AG04450 (cell line): ENCODE data around the gene FRMPD1. TPM values are rescaled to one million over a fixed set of nuclear protein-coding genes. Genes with fewer than 3 reads are reported as not detected.

ENCODE experiments used
- CTCF ChIA-PET: fragments of 300-600, 350-600 bp; formaldehyde crosslinking; extraction: SDS; loops from one replicate; lab custom pipeline; 2022; ENCODE audit warnings: antibody characterized with exemption, inconsistent platforms; lab: Charles Lee
- POLR2A ChIA-PET: fragments of 350-600 bp; formaldehyde crosslinking; extraction: SDS; loops from one replicate; lab custom pipeline; 2021; ENCODE audit warnings: antibody characterized with exemption, inconsistent platforms; lab: Yijun Ruan, JAX
- DNase-seq: peaks from one replicate; pipeline ENCODE4 v3.0.0-alpha.2; 2011; ENCODE audit warnings: low read depth, low spot score
- H3K27ac ChIP-seq: one replicate; pipeline ENCODE4 v1.5.1; 2012; ENCODE audit warnings: low read depth, low read length, control low read depth
- H3K27me3 ChIP-seq: one replicate; pipeline ENCODE4 v1.6.0; 2012; ENCODE audit warnings: low read length; ENCODE audit not compliant: control insufficient read depth, insufficient read depth
- H3K4me3 ChIP-seq: 2 replicates; pipeline ENCODE4 v1.5.1; 2011; ENCODE audit warnings: mild to moderate bottlenecking, low read depth, low read length, control low read depth
- H3K9me3 ChIP-seq: 2 replicates; pipeline ENCODE4 v1.5.1; 2012; ENCODE audit warnings: low read length; ENCODE audit not compliant: control insufficient read depth, insufficient read depth
- CTCF ChIP-seq: IDR thresholded peaks from 2 replicates; pipeline ENCODE4 v1.5.1; 2011; ENCODE audit warnings: low read depth, low read length, control low read depth, inconsistent platforms
- polyA plus RNA-seq: library from polyadenylated mRNA; depleted of rRNA; stranded (reverse); fragments of >200 nt; gene quantifications from 2 replicates; pipeline ENCODE4 v1.2.3, GENCODE V29; 2011

FRMPD1 gene
- polyA plus RNA-seq, 1 experiment = not detected

GRCh38 chr9:37652261-37652660 lies 1.5 kb downstream of the FRMPD1 start:
- peaks cover 3% of the 10 kb centered on the region; the same call in 1 of the 2 replicates for H3K9me3 ChIP-seq
- TF ChIP-seq CTCF = no peak
- peaks cover 73% of the 10 kb centered on the region for H3K27me3 ChIP-seq
- POLR2A ChIA-PET = no interaction called here
- no peak overlapping the region for H3K4me3 ChIP-seq
- CTCF ChIA-PET = no interaction called here
- H3K27ac ChIP-seq = no peak overlapping the region
- no peak for DNase-seq

GRCh38 chr9:37653385-37653784 lies 2.6 kb downstream of the FRMPD1 start:
- peaks cover 76% of the 10 kb centered on the region for H3K27me3 ChIP-seq
- TF ChIP-seq CTCF = no peak
- no peak overlapping the region for H3K27ac ChIP-seq
- no peak for DNase-seq
- no peak overlapping the region for H3K4me3 ChIP-seq
- ChIA-PET CTCF (no interaction called here), POLR2A (no interaction called here)
- H3K9me3 ChIP-seq = peaks cover 3% of the 10 kb centered on the region; the same call in 1 of the 2 replicates

GRCh38 chr9:37656936-37657335 lies 6.2 kb downstream of the FRMPD1 start:
- TF ChIP-seq CTCF = no peak
- H3K27me3 ChIP-seq = peaks cover 63% of the 10 kb centered on the region
- ChIA-PET CTCF (no interaction called here), POLR2A (no interaction called here)
- no peak overlapping the region for H3K4me3 ChIP-seq
- no peak for DNase-seq
- no peaks in the 10 kb centered on the region for H3K9me3 ChIP-seq
- H3K27ac ChIP-seq = no peak overlapping the region

- DNase-seq = no peak
- CTCF ChIA-PET = no interaction called here
- H3K27me3 ChIP-seq = peaks cover 47% of the 10 kb centered on the region
These were observed 9.9 kb downstream of the FRMPD1 start for GRCh38 chr9:37660691-37661090.

GRCh38 chr9:37663926-37664325 lies 13.2 kb downstream of the FRMPD1 start:
- CTCF ChIA-PET = no interaction called here
- Histone ChIP-seq H3K4me3 (no peak overlapping the region), H3K9me3 (no peaks in the 10 kb centered on the region), H3K27me3 (peaks cover 44% of the 10 kb centered on the region), H3K27ac (no peak overlapping the region)
- POLR2A ChIA-PET = no interaction called here
- TF ChIP-seq CTCF = no peak
- DNase-seq = no peak

More at GRCh38 chr9:37660691-37661090, 9.9 kb downstream of the FRMPD1 start:
- no peak overlapping the region for H3K27ac ChIP-seq
- H3K4me3 ChIP-seq = no peak overlapping the region
- TF ChIP-seq CTCF = no peak
- POLR2A ChIA-PET = no interaction called here
- no peaks in the 10 kb centered on the region for H3K9me3 ChIP-seq
